SU-DHL-6 (cell line): Measurements from ENCODE around the gene CHRND.

ENCODE experiments used
- H2AFZ ChIP-seq: fragments of 200-600 bp; sonication (generic); 2 replicates; pipeline ENCODE4 v1.6.1; 2014; ENCODE audit warnings: low read depth, mild to moderate bottlenecking, moderate library complexity, mixed read lengths, antibody characterized with exemption, low read length; ENCODE audit not compliant: severe bottlenecking
- H3F3A ChIP-seq: fragments of 200-600 bp; shearing (Covaris generic); 2 replicates; pipeline ENCODE4 v1.6.0; 2016; ENCODE audit warnings: antibody characterized with exemption, mild to moderate bottlenecking; ENCODE audit not compliant: insufficient read depth
- H3K27ac ChIP-seq: fragments of 200-600 bp; sonication (generic); 2 replicates; pipeline ENCODE4 v1.5.1; 2016; ENCODE audit warnings: low read depth, mild to moderate bottlenecking, low read length, moderate library complexity, mixed read lengths
- H3K27me3 ChIP-seq: fragments of 200-600 bp; sonication (generic), shearing (Covaris generic); 2 replicates; pipeline ENCODE4 v1.6.0; 2014; ENCODE audit warnings: mild to moderate bottlenecking, low read length
- H3K36me3 ChIP-seq: fragments of 200-600 bp; sonication (generic); 2 replicates; pipeline ENCODE4 v1.6.1; 2014; ENCODE audit warnings: mild to moderate bottlenecking, low read length, mixed read lengths
- H3K4me2 ChIP-seq: fragments of 300-600, 200-600 bp; shearing (Covaris generic), sonication (generic); 2 replicates; pipeline ENCODE4 v1.6.0; 2014; ENCODE audit warnings: low read length, low read depth, mild to moderate bottlenecking; ENCODE audit not compliant: poor library complexity, severe bottlenecking
- H3K4me3 ChIP-seq: fragments of 200-600 bp; sonication (generic); 2 replicates; pipeline ENCODE4 v1.5.1; 2014; ENCODE audit warnings: antibody characterized with exemption, low read length, mild to moderate bottlenecking, mixed read lengths; ENCODE audit not compliant: insufficient read depth, poor library complexity, severe bottlenecking
- H3K79me2 ChIP-seq: fragments of 200-600 bp; sonication (generic); 2 replicates; pipeline ENCODE4 v1.6.1; 2014; ENCODE audit warnings: mild to moderate bottlenecking, low read length, moderate library complexity; ENCODE audit not compliant: insufficient read depth
- H3K9ac ChIP-seq: fragments of 200-600 bp; sonication (generic); 2 replicates; pipeline ENCODE4 v1.7.0; 2014; ENCODE audit warnings: mild to moderate bottlenecking, low read length
- H3K9me2 ChIP-seq: fragments of 200-600 bp; sonication (generic); replicated peaks from 2 replicates; pipeline ENCODE4 v1.6.1; 2014; ENCODE audit warnings: low read length; ENCODE audit not compliant: insufficient read depth
- H3K9me3 ChIP-seq: fragments of 200-600 bp; sonication (generic); 2 replicates; pipeline ENCODE4 v1.6.1; 2014; ENCODE audit warnings: low read length, mixed read lengths; ENCODE audit not compliant: insufficient read depth
- H4K20me1 ChIP-seq: fragments of 200-600 bp; sonication (generic); 2 replicates; pipeline ENCODE4 v1.6.1; 2014; ENCODE audit warnings: low read depth, mild to moderate bottlenecking, antibody characterized with exemption, low read length, moderate library complexity, mixed read lengths
- CTCF ChIP-seq: fragments of 200-600 bp; sonication (generic); IDR thresholded peaks from one replicate; pipeline ENCODE4 v1.5.1; 2017; ENCODE audit warnings: antibody characterized with exemption, mild to moderate bottlenecking, low read length, moderate library complexity; ENCODE audit not compliant: insufficient read depth, poor library complexity, severe bottlenecking
- EZH2phosphoT487 ChIP-seq: fragments of 200-600 bp; sonication (generic), shearing (Covaris generic); conservative IDR thresholded peaks from 2 replicates; pipeline ENCODE4 v1.6.1; 2018; ENCODE audit warnings: mild to moderate bottlenecking, antibody characterized with exemption, low read length, moderate library complexity, mixed read lengths

The CHRND gene

GRCh38 chr2:232577841-232578240, 51.9 kb downstream of the CHRND start:
- no peak overlapping the region for H3K27ac ChIP-seq
- no peak for TF ChIP-seq EZH2phosphoT487
- no peak for TF ChIP-seq CTCF
- no peaks in the 10 kb centered on the region for H3K9me2 ChIP-seq
- H2AFZ ChIP-seq: no peak overlapping the region
- H3K79me2 ChIP-seq: no peaks in the 10 kb centered on the region
- no peaks in the 10 kb centered on the region for H3K9me3 ChIP-seq
- H3F3A ChIP-seq: no peaks in the 10 kb centered on the region
- H3K27me3 ChIP-seq: no peaks in the 10 kb centered on the region
- no peaks in the 10 kb centered on the region for H3K36me3 ChIP-seq
- H3K9ac ChIP-seq: no peak overlapping the region
- no peaks in the 10 kb centered on the region for H4K20me1 ChIP-seq
- no peak overlapping the region for H3K4me3 ChIP-seq
- no peak overlapping the region for H3K4me2 ChIP-seq

GRCh38 chr2:232578626-232579025, 52.7 kb downstream of the CHRND start:
- Histone ChIP-seq H3K4me2 (no peak overlapping the region), H4K20me1 (no peaks in the 10 kb centered on the region), H3K9me3 (no peaks in the 10 kb centered on the region), H3K27me3 (no peaks in the 10 kb centered on the region), H3F3A (no peaks in the 10 kb centered on the region), H3K27ac (no peak overlapping the region), H3K9ac (no peak overlapping the region), H3K79me2 (no peaks in the 10 kb centered on the region), H3K9me2 (no peaks in the 10 kb centered on the region), H3K4me3 (no peak overlapping the region), H2AFZ (no peak overlapping the region), H3K36me3 (no peaks in the 10 kb centered on the region)
- no peak for TF ChIP-seq EZH2phosphoT487
- TF ChIP-seq CTCF: no peak

- TF ChIP-seq EZH2phosphoT487: no peak
- Histone ChIP-seq H3K4me3 (no peak overlapping the region), H3K9me2 (no peaks in the 10 kb centered on the region), H3K9ac (no peak overlapping the region), H3K36me3 (no peaks in the 10 kb centered on the region), H2AFZ (no peak overlapping the region), H3K9me3 (no peaks in the 10 kb centered on the region), H3F3A (no peaks in the 10 kb centered on the region), H3K79me2 (no peaks in the 10 kb centered on the region), H3K27ac (no peak overlapping the region), H4K20me1 (no peaks in the 10 kb centered on the region), H3K4me2 (no peak overlapping the region), H3K27me3 (no peaks in the 10 kb centered on the region)
These were observed 54.7 kb downstream of the CHRND start for GRCh38 chr2:232580648-232580981.

- no peak overlapping the region for H3K27ac ChIP-seq
- no peaks in the 10 kb centered on the region for H3K27me3 ChIP-seq
- no peak overlapping the region for H3K4me2 ChIP-seq
- TF ChIP-seq EZH2phosphoT487 (no peak), CTCF (no peak)
- no peaks in the 10 kb centered on the region for H3F3A ChIP-seq
- no peaks in the 10 kb centered on the region for H3K79me2 ChIP-seq
- H4K20me1 ChIP-seq: no peaks in the 10 kb centered on the region
- no peaks in the 10 kb centered on the region for H3K9me2 ChIP-seq
- no peak overlapping the region for H3K9ac ChIP-seq
- H3K36me3 ChIP-seq: no peaks in the 10 kb centered on the region
- H3K4me3 ChIP-seq: no peak overlapping the region
- no peaks in the 10 kb centered on the region for H3K9me3 ChIP-seq
- no peak overlapping the region for H2AFZ ChIP-seq
These were observed 55.8 kb downstream of the CHRND start for GRCh38 chr2:232581725-232582124.
